GM18519 (cell line): ENCODE results near the gene ABHD6.
"Not testable (repeated sequence)": the region's sequence is repeated elsewhere in the genome, so short reads cannot be mapped to it uniquely, and the experiment has no call there.

Source experiments
- ATAC-seq: cut with Tn5 transposase; IDR thresholded peaks from one replicate; pipeline ENCODE4 v1.9.1; 2021; ENCODE audit warnings: mild to moderate bottlenecking, moderate library complexity; ENCODE audit not compliant: unreplicated experiment, low FRiP score

Gene ABHD6

DNA sequence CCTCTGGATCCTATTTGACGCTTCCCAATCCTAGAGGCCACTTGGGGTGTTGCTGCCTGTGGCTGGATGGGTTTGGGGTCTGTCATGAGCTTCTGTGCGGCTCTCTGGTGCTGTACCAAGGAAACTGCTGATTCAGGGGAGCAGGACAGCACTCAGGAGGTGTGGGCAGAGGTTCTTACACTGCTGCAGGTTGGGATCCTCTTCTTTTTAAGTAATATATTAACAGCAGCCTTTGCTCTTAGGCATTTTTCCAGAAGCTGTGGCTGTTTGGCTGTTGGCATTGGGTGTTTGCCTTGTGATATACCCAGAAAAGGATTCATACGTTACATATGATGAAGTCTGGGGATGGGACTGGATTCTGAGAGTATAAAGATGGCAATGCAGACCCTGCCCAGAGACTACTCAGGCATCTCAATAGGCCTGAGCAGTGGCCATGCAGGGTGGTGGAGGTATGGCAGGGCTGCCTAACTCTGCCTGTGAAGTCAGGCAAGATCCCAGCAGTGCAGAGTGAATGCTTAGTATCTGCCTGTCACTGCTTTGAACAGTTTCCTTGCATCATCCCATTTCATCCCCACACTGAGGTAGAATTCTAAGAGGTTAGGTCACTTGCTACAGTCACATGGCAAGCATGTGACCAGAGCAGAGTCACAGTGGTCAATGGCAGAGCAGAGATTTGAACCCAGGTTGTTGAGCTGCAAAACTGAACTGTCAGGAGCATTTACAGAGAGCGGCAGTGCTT, 3.9 kb downstream of the ABHD6 start:
- ATAC-seq = no peak

DNA sequence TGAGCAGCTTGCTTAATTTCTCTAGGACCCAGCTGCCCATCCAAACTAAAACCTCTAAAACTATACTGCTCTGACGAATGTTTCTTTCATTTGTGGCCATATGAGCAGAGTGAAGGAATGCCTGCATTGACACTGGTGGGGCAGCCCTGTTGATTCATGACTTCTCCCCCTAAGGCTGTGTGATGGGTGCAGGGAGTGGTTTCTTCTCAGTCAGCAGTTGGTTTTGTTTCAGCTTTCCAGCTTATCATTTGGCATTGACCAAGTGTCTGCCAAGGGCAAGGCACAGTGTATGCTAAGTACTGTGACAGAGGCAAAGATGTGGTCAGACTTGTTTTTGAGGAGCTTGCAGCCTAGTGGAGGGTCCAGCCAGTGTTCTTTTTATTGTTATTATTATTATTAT, 4.7 kb downstream of the ABHD6 start:
- ATAC-seq = no peak

DNA sequence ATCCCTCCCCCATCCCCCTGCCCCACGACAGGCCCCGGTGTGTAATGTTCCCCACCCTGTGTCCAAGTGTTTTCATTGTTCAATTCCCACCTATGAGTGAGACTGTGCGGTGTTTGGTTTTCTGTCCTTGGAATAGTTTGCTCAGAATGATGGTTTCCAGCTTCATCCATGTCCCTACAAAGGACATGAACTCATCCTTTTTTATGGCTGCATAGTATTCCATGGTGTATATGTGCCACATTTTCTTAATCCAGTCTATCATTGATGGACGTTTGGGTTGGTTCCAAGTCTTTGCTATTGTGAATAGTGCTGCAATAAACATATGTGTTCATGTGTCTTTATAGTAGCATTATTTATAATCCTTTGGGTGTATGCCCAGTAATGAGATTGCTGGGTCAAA, 5.3 kb downstream of the ABHD6 start:
- not testable (repeated sequence) for ATAC-seq

DNA sequence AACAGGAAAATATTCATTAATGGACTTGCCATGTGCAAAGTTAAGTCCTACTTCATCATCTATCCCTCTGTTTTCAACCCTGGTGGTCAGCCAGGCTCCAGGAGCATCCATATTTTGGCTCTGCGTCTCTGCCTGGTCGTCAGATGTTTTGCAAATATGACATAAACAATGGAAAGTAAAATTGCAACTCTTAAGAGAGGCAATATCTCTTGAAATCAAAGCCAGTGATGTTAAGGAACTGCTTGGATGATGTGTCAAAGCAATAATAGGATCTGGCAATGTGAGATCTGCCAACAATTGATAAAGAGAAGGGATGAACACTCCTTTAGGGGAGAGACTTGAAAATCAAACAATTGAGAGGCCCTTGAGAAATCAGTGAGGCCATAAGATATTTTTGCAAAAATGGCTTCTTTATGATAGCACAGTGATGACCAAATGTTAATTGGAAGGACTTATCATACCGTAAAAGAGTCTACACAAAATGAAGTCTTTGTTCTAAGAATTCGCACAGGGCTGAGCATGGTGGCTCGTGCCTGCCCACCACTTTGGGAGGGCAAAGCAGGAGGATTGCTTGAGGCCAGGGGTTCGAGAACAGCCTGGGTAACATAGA, 6.5 kb downstream of the ABHD6 start:
- no peak for ATAC-seq

DNA sequence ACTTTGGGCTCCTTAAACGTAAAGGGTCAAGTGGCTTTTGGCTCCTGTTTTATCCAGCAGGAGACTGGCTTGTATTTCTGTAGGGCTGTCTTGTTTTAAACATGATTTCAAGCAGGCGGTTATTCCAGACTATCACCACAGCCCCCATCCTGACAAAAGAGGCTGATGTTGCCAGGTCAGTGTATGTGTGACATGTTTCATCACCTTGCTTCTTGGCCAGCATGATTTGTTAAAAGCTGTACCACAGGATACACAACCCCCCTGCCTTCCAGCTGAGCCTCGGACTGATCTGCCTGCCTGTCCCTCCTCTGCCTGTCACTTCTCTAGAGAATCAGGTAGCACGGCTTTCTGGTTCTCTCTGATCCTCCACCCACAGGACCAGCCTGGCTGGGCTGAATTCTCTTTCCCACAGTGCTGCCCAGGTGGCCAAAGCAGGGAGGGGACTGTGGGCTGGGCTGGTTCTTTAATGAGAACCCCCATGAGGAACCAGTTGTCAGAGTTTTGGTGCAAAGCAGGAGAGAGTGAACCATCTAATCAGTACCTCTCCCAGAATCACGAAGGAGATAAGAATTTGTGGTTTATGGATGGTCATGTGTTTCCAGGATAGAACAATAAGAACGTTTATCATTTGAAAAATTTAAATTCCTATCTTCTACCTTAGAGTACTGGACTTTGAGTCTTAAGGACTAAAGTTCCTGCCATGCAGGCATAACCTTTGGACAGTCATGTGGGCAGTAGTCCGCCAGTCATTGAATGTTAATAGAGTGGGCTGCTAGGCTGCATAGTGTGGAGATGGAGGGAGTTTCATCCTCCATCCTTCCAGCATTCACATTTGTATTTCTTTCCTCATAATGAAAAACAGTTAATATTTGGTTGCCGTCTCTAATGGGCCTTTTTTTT, 8.8 kb downstream of the ABHD6 start:
- no peak for ATAC-seq

DNA sequence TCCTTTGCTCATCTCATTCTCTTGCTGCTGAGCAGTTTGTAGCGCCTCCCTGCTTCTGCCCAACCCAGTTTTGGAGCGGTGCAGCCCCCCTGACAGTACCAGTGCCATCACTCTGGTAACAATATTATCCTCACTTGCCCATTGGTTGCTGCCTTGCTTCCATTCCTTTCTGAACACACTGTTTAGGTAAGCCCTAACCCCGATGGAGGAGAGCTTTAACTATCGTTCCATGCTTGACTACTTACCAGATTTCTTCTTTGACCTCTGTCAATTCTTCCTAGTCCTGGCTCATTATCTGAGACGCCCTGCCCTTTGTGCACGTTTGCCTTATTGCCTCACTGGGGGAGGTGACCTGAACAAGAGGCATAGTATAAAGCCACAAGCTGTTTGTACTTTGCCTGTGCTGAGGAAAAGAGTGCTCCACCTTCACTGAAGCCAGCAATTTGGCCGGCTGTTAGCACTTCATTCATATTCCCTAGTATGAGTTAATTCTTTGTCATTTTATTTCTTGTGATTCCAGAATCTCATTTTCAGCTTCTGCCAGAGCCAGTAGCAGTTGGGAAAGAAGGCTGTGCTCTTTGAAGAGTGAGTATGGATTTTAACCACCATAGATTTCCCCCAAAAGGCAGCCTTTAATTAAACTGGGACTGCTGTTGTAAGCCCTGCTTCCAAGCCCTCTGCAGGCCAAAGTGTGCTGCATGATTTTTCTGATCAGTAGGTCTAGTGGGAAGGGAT, 11.9 kb downstream of the ABHD6 start:
- no peak for ATAC-seq

DNA sequence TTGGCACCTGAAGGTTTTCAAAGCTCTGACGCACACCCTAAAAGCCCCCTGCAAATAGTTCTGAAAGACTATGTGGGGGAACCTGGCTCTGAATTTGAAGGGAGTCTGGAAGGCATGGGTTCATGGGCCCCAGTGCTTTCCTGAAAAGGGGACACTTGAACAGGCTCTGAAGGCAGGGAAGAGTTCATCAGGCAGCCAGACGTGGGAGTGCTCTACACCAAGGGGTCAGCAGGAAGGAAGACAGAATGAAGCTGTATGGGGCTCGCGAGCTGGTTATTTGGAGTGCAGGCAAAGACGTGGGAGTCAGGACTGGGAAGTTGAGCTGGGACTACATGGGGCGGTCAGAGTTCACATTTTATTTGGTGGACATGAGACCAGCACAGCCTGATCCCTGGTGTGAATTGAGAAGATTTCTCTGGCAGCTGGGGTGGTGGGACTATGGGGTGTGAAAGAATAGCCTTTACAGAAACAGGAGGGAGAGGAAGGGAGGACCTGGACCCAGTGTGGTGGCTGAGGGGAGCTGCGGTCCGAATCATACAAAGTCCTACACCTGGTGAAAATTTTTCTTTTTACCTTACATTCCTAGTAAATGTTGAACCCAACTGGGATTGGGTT, 12.6 kb downstream of the ABHD6 start:
- no peak for ATAC-seq

DNA sequence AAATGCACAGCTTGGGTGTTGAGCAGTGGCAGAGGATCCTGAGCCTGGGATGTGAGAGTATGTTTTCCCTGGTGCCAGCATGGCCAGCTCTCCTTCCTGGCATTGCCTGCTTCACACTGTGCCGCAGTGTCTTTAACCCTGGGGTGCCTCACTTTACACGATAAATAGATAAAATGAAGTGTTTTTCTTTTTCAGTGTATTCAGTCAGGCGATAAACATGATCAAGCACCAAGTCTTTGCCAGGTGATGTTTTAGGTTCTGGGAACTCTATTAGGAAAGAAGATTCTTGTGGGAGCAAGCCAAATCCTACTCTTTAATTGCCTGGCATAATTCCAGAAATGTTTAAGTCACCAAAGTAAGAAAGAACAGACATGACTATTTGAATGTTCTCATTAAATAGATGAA, 14.0 kb downstream of the ABHD6 start:
- ATAC-seq = no peak

DNA sequence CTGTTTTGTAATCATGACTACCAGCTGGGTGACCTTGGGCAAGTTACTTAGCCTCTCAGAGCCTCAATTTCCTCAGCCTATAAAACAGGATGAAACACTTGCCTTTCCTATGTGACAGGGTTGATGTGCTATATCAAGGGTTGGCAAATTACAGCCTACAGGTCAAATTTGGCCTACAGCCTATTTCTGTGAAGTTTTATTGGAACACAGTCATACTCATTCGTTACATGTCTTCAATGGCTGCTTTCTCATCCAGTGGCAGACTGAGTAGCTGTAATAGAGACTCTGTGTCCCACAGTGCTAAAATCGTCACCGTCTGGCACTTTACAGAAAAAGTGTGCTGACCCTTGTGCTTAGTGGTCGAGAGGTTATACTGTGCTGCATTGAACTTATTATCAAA, 16.6 kb downstream of the ABHD6 start:
- no peak for ATAC-seq

DNA sequence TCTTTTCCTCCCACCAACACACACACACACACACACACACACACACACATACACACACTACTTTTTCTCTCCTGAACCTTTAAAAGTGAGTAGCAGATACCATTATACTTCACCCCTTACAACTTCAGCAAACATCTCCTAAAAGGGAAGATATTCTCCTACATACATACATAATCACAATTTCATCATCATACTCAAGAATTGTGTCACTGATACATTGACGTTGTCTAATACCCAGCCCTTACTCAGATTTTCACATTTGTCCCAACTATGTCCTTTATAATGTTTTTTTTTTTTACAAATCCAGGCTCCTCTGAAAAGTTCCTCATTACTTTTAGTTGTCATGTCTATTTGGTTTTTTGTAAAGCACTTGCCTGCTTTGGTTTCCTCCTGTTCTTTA, 18.5 kb downstream of the ABHD6 start:
- ATAC-seq = no peak

DNA sequence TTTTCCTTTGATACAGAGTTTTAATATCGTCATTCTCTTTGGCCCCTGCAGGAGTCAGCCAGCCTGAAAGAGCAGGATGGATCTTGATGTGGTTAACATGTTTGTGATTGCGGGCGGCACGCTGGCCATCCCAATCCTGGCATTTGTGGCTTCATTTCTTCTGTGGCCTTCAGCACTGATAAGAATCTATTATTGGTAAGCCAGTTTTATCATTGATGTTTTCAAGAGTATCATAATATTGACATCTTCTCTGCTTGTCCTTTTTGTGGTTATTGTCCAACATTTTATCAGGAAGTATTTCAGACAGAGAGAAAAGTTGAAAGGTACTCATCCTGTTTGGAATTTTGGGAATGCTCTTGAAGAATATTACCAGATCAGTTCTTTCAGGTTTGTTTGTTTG, 18.9 kb downstream of the ABHD6 start:
- ATAC-seq = no peak

DNA sequence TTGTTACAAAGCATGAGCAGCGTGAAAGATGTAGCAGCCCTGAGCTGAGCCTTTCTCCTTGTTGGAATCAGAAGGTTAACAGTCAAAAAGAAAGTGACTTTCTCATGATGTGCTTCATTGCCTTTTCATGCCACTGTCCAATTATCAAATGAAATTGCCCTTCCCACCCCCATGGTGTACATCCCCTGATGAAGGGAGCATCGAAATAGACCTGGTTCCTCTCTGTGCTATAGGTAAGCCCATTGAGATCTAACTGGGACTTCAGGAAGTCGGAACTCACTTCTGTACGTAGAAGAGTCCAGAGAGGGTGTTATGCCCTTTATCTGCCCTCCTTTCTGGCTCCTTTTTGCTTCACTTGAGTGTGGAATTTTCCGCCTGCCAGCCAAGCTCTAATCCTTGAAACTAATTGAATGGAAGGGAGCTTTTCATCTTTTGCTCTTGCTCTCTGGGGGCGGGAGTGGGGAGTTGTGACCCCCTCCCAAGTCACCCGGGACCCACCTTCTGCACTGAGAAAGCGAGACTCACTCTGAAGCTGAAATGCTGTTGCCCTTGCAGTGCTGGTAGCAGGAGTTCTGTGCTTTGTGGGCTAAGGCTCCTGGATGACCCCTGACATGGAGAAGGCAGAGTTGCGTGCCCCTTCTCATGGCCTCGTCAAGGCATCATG, 20.9 kb downstream of the ABHD6 start:
- ATAC-seq = no peak

DNA sequence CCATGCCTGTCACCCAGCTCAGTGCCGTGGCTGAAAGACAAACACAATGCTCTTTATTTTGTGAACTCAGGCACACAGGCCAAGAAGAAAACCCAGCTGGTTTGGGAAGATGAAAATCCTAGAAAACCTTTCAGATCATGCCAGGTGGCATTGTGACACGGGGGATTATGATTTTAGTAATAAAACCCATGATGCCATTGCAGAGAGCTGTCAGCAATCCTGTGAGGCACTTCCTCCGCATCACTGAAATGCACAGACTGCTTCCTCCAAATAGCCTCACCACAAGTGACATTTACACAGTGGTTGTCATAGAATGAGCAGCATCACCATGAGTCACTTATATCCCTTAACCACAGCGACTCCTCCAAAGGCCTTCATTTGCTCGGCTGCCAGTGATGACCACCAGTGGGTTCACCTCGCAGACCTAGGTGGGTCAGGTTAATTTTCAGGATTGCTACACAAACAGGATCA, 22.7 kb downstream of the ABHD6 start:
- no peak for ATAC-seq

DNA sequence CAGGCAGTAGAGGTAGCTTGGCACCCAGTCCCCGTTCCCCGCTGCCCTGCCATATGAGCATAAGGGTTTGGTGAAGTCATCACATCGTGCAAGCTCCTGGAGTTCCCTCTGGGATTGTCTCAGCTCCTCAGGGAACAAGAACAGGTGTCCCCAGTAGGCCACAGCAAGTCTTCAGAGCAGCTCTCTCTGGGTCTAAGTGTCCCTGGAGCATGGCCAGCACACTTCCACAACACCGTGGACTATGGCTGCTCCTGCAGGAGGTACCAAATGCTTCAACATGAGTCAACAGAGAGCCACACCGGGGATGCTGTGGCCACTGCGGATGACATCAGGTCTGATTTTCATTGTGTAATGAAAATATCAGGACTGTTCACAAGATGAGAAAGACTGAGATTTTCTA, 23.1 kb downstream of the ABHD6 start:
- ATAC-seq = no peak

DNA sequence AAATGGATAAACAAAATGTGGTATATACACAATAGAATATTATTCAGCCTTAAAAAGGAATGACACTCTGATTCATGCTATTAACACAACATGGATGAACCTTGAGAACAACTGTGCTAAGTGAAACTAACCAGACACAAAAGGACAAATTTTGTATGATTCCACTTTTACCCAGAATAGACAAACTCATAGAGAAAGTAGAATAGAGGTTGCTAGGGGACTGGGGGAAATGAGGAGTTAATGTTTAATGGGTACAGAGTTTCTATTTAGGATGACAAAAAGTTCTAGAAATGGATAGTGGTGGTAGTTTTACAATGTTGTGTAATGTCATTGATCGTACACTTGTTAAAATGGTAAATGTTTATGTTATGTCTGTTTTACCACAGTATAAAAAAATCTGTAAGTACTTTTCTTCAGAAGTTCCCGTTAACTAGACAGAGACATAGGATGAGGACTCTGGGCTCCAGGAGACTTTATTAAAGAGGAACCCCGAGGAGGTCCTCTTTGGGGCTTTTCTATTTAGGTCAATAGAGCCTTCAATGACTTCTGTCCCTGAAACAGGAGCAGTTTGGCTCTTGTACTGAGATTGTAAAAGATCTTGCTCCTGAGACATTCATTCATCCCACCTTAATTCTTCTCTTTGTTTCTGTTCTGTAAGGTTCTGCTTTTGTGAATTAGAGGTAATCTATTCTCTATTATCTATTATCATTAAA, 24.5 kb downstream of the ABHD6 start:
- no peak for ATAC-seq

DNA sequence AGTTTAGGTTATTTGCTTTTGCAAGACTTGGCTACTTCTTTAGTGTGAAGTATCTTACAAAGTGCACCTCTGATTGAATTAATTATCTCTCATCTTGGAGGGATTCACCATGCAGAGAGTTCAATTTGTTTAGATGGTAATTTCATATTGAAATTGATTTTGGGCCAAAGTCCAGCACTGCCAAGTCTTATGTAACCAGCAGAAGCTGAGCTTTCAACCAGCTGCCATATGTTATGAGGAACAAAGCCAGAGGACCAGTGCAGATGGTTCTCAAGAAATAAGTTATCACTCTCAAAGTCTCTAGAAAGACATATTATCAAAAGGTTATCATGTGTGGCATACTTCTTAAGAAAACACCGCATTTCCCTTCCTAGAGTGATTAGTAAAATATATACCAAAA, 29.0 kb downstream of the ABHD6 start:
- no peak for ATAC-seq

DNA sequence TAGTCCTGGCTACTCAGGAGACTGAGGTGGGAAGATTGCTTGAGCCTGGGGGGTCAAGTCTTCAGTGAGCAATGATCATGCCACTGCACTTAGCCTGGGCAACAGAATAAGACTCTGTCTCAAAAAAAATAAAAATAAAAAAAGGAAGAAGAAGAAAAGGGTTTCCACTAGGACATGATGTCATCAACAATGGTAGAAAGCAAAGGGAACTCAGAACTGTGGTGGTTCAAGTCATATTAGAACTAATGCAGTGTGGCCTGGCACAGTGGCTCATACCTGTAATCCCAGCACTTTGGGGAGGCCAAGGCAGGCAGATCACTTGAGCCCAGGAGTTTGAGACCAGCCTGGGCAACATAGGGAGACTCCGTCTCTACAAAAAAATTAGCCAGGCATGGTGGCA, 30.0 kb downstream of the ABHD6 start:
- ATAC-seq = not testable (repeated sequence)

DNA sequence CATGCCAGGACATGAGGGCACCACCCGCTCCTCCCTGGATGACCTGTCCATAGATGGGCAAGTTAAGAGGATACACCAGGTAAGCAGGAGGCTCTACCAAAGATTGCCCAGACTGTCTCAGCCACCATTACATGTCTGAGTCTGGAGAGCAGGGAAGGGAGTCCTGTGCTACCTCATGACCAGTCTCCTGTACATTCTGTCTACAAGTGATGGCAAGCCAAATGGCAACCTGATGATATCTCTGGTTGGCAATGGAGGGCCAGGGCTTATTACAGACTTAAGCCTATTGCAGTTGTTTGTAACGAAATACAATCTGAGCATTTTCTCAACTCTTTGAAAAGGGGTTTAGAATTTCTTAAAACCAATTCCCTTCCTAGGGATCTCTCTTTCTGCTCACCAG, 31.8 kb downstream of the ABHD6 start:
- no peak for ATAC-seq

DNA sequence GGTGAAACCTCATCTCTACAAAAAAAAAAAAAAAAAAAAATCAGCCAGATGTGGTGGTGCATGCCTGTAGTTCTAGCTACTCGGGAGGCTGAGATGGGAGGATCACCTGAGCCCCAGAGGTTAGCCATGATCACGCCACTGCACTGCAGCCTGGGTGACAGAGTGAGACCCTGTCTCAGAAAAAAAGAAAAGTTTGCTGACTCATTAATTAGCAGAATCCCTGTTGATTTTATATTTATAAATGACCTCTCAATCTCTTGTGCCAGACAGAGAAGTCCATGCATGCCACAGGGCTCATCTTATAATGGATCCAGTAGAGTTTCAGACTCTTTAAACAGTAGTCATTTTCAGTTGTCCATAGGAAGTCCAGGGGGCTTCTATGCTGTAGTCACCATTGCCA, 32.9 kb downstream of the ABHD6 start:
- ATAC-seq = no peak
